HepG2 (cell line): Measurements from ENCODE around the gene ST6GALNAC6. TPM values are rescaled to one million over a fixed set of nuclear protein-coding genes. Genes with fewer than 3 reads are reported as not detected.

ENCODE experiments used
- ASH2L ChIP-seq: fragments of 300-600, 200-600 bp; sonication (generic); IDR thresholded peaks from 2 replicates; pipeline ENCODE4 v1.7.0; 2017; ENCODE audit warnings: low read depth, mild to moderate bottlenecking, moderate library complexity, mixed read lengths, low read length; ENCODE audit not compliant: insufficient read length
- ATF6 ChIP-seq: sonication (generic); formaldehyde crosslinking; conservative IDR thresholded peaks from 2 replicates; pipeline ENCODE4 v1.4.0; 2020; ENCODE audit warnings: missing genetic modification reagents
- FOXJ3 ChIP-seq: sonication (generic); formaldehyde crosslinking; IDR thresholded peaks from 2 replicates; pipeline ENCODE4 v1.4.0; 2020; ENCODE audit warnings: missing genetic modification reagents, mild to moderate bottlenecking, borderline replicate concordance
- HMGXB4 ChIP-seq, 2 experiments: sonication (generic) in 1 of 2; formaldehyde crosslinking in 1 of 2; IDR thresholded peaks; 2 replicates each; pipeline versions ENCODE4 v1.4.0 to v1.6.1; 2018 to 2020; ENCODE audit warnings: missing genetic modification reagents in 2 of 2, borderline replicate concordance in 1 of 2, low read depth in 1 of 2, mild to moderate bottlenecking in 1 of 2, missing biosample characterization in 1 of 2
- KAT7 ChIP-seq: IDR thresholded peaks from 2 replicates; pipeline ENCODE4 v1.6.1; 2018; ENCODE audit warnings: borderline replicate concordance, missing compliant biosample characterization
- KDM1A ChIP-seq: IDR thresholded peaks from 2 replicates; pipeline ENCODE4 v1.6.1; 2016; ENCODE audit warnings: missing compliant biosample characterization
- MNT ChIP-seq: fragments of 450-650 bp; IDR thresholded peaks from 2 replicates; pipeline ENCODE4 v1.6.1; 2016
- MTA1 ChIP-seq: sonication (generic); formaldehyde crosslinking; IDR thresholded peaks from 2 replicates; pipeline ENCODE4 v1.4.0; 2020; ENCODE audit warnings: missing genetic modification reagents, mild to moderate bottlenecking, borderline replicate concordance
- POLR2A ChIP-seq, 2 experiments: IDR thresholded peaks; 2 replicates each; pipeline ENCODE4 v1.6.1; 2011; ENCODE audit warnings: low read depth in 2 of 2, low read length in 2 of 2, mild to moderate bottlenecking in 1 of 2, moderate library complexity in 1 of 2; ENCODE audit not compliant: insufficient read depth in 1 of 2
- SOX6 ChIP-seq, 2 experiments: fragments of 450-650 bp in 1 of 2; sonication (generic) in 1 of 2; formaldehyde crosslinking in 1 of 2; IDR thresholded peaks; 2 replicates each; pipeline versions ENCODE4 v1.4.0 to v1.6.1; 2017 to 2020; ENCODE audit warnings: antibody characterized with exemption in 1 of 2, mild to moderate bottlenecking in 1 of 2, missing genetic modification reagents in 1 of 2
- ZFP37 ChIP-seq: sonication (generic); formaldehyde crosslinking; IDR thresholded peaks from 2 replicates; pipeline ENCODE4 v1.4.0; 2020; ENCODE audit warnings: missing genetic modification reagents, borderline replicate concordance
- ZFX ChIP-seq: sonication (generic); formaldehyde crosslinking; IDR thresholded peaks from 2 replicates; pipeline ENCODE4 v1.4.0; 2020; ENCODE audit warnings: mild to moderate bottlenecking, low read depth, missing genetic modification reagents, moderate library complexity
- ZNF446 ChIP-seq: sonication (generic); formaldehyde crosslinking; IDR thresholded peaks from 2 replicates; pipeline ENCODE4 v1.5.0; 2020; ENCODE audit warnings: mild to moderate bottlenecking, missing genetic modification reagents
- ZNF607 ChIP-seq: sonication (generic); formaldehyde crosslinking; IDR thresholded peaks from 2 replicates; pipeline ENCODE4 v1.5.1; 2020; ENCODE audit warnings: missing genetic modification reagents, mild to moderate bottlenecking, borderline replicate concordance
- ZNF652 ChIP-seq: IDR thresholded peaks from 2 replicates; pipeline ENCODE4 v1.6.1; 2016; ENCODE audit warnings: low read depth, borderline replicate concordance
- ZNF891 ChIP-seq: sonication (generic); formaldehyde crosslinking; IDR thresholded peaks from 2 replicates; pipeline ENCODE4 v1.5.0; 2020; ENCODE audit warnings: mild to moderate bottlenecking, missing genetic modification reagents
- polyA plus RNA-seq, 8 experiments: library from polyadenylated mRNA; depleted of rRNA in 3 of 8; stranded (reverse) in 7 of 8; unstranded in 1 of 8; fragments of >200 nt; fragmentation: Illumina TruSeq in 4 of 8; extraction: Trizol in 4 of 8; gene quantifications; 2 replicates each; pipeline versions ENCODE4 v1.2.1 to v1.2.3, GENCODE V29; 2011 to 2016; ENCODE audit warnings: low read depth in 4 of 8, missing spikeins in 1 of 8, mixed read lengths in 1 of 8; ENCODE audit not compliant: insufficient read depth in 1 of 8
- total RNA-seq, 5 experiments: library from RNA; depleted of rRNA; stranded (reverse); fragments of >200 nt; fragmentation: Illumina TruSeq; extraction: Trizol; gene quantifications; 2 replicates each; pipeline ENCODE4 v1.2.3, GENCODE V29; 2016; ENCODE audit warnings: low read depth in 1 of 5
- TF ChIP-seq, protein P1 (sequence below): sonication (generic); formaldehyde crosslinking; IDR thresholded peaks from 2 replicates; pipeline ENCODE4 v1.8.0; 2022; ENCODE audit warnings: missing genetic modification reagents, mild to moderate bottlenecking, inconsistent platforms, borderline replicate concordance
- TF ChIP-seq, protein P2 (sequence below): sonication (generic); formaldehyde crosslinking; IDR thresholded peaks from 2 replicates; pipeline ENCODE4 v1.5.0; 2020; ENCODE audit warnings: mild to moderate bottlenecking, missing genetic modification reagents, moderate library complexity

The ST6GALNAC6 gene
- total and polyA plus RNA-seq, 2 of the 13 experiments (the other 11 are each of a cell fraction or from before 2014, with no cell fraction given), result 18.5 to 65.4 TPM

GRCh38 chr9:127915801-127916719 lies 16.7 kb upstream of the ST6GALNAC6 start (continued):
- no peak for TF ChIP-seq ATF6 (CRISPR knock-in tag)
- peak; percentile 84 for TF ChIP-seq ZNF891
- 0 out of 2 replicates have a peak, but pooled peaks have one; percentile 13 for TF ChIP-seq FOXJ3 (CRISPR knock-in tag)
- no peak for TF ChIP-seq SOX6 (IDR thresholded peaks at IDR 0.05)
- peak; percentile 56 for TF ChIP-seq SOX6 (CRISPR knock-in tag; IDR thresholded peaks at IDR 0.05)
- no peak for TF ChIP-seq KDM1A
- TF ChIP-seq MTA1 (CRISPR knock-in tag), result no peak
- peak; percentile 13 for TF ChIP-seq ASH2L
- TF ChIP-seq ZNF652 (CRISPR knock-in tag), result no peak
- TF ChIP-seq, protein P1, sequence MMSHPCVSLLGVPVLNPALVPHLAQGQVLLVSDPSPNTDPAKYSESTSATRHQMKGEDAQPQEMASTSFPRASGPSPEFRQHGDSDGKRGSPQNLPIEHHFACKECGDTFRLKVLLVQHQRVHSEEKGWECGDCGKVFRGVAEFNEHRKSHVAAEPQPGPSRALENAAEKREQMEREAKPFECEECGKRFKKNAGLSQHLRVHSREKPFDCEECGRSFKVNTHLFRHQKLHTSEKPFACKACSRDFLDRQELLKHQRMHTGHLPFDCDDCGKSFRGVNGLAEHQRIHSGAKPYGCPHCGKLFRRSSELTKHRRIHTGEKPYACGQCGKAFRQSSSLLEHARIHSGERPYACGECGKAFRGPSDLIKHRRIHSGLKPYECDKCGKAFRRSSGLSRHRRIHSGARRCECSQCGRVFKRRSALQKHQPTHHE, result 0 out of 2 replicates have a peak, but pooled peaks have one; percentile 42
- no peak for TF ChIP-seq ZNF446 (CRISPR knock-in tag)
- TF ChIP-seq ZFP37 (CRISPR knock-in tag), result 0 out of 2 replicates have a peak, but pooled peaks have one; percentile 17
- 0 out of 2 replicates have a peak, but pooled peaks have one; percentile 42 for TF ChIP-seq ZNF607 (CRISPR knock-in tag)
- 0 out of 2 replicates have a peak, but pooled peaks have one; percentile 14 for TF ChIP-seq MNT
- TF ChIP-seq, protein P2, sequence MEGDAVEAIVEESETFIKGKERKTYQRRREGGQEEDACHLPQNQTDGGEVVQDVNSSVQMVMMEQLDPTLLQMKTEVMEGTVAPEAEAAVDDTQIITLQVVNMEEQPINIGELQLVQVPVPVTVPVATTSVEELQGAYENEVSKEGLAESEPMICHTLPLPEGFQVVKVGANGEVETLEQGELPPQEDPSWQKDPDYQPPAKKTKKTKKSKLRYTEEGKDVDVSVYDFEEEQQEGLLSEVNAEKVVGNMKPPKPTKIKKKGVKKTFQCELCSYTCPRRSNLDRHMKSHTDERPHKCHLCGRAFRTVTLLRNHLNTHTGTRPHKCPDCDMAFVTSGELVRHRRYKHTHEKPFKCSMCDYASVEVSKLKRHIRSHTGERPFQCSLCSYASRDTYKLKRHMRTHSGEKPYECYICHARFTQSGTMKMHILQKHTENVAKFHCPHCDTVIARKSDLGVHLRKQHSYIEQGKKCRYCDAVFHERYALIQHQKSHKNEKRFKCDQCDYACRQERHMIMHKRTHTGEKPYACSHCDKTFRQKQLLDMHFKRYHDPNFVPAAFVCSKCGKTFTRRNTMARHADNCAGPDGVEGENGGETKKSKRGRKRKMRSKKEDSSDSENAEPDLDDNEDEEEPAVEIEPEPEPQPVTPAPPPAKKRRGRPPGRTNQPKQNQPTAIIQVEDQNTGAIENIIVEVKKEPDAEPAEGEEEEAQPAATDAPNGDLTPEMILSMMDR, result peak; percentile 20; the same call in 1 of the 2 replicates
- peak; percentile 47; the same call in 1 of the 2 replicates for TF ChIP-seq KAT7 (CRISPR knock-in tag)
- TF ChIP-seq POLR2A (IDR thresholded peaks at IDR 0.05; ENCODE audit: insufficient read depth in 1 of 2, low read depth in 2 of 2, low read length in 2 of 2), result no peak
- peak in 1 of 2 experiments; percentile 45; a peak in 1 of 4 replicates for TF ChIP-seq HMGXB4 (CRISPR knock-in tag; IDR thresholded peaks at IDR 0.05; ENCODE audit: borderline replicate concordance in 1 of 2, low read depth in 1 of 2)
- TF ChIP-seq ZFX (CRISPR knock-in tag), result 0 out of 2 replicates have a peak, but pooled peaks have one; percentile 21
